Panc1 (cell line): Measurements from ENCODE around the gene COL28A1. TPM values are rescaled to one million over a fixed set of nuclear protein-coding genes. Genes with fewer than 3 reads are reported as not detected.

Experiments
- ATAC-seq: fragments of 200-7000 bp; cut with Tn5 transposase; 2 replicates; pipeline ENCODE4 v1.9.1; 2020; ENCODE audit warnings: mild to moderate bottlenecking, moderate library complexity
- BruUV-seq: library from RNA; stranded (reverse); fragments of 400-500 nt; replicated peaks from 2 replicates; lab custom pipeline; 2021; lab: Mats Ljungman, UMichigan
- CTCF ChIA-PET: fragments of 300-600 bp; sonication (Branson Sonifier 250); formaldehyde crosslinking; loops from one replicate; lab custom pipeline; 2022; ENCODE audit warnings: antibody characterized with exemption; lab: Charles Lee
- POLR2A ChIA-PET: fragments of 300-600 bp; sonication (Branson Sonifier 250); formaldehyde crosslinking; loops from one replicate; lab custom pipeline; 2022; ENCODE audit warnings: antibody characterized with exemption; lab: Charles Lee
- DNase-seq: peaks from one replicate; pipeline ENCODE4 v3.0.0-alpha.2; 2010; ENCODE audit warnings: low read depth, low spot score
- H3K27ac ChIP-seq: 2 replicates; pipeline ENCODE4 v1.5.1; 2011; ENCODE audit warnings: mild to moderate bottlenecking, low read length, inconsistent platforms
- H3K27me3 ChIP-seq: fragments of 200-500 bp; sonication (Bioruptor generic); 2 replicates; pipeline ENCODE4 v1.6.0; 2014; ENCODE audit warnings: low read length, inconsistent platforms; ENCODE audit not compliant: control insufficient read depth, insufficient read depth
- H3K36me3 ChIP-seq: fragments of 200-500 bp; sonication (Bioruptor generic); 2 replicates; pipeline ENCODE4 v1.5.1; 2014; ENCODE audit warnings: inconsistent platforms, mild to moderate bottlenecking, low read length, moderate library complexity; ENCODE audit not compliant: control insufficient read depth, insufficient read depth
- H3K4me1 ChIP-seq: 2 replicates; pipeline ENCODE4 v1.5.1; 2011; ENCODE audit warnings: inconsistent platforms, mild to moderate bottlenecking, low read length, moderate library complexity; ENCODE audit not compliant: control insufficient read depth, insufficient read depth
- H3K4me3 ChIP-seq, 2 experiments: 2 replicates each; pipeline ENCODE4 v1.5.1; 2011 to 2012; ENCODE audit warnings: low read depth in 2 of 2, low read length in 2 of 2, mild to moderate bottlenecking in 2 of 2, inconsistent platforms in 1 of 2, moderate library complexity in 1 of 2
- H3K9me3 ChIP-seq: fragments of 200-500 bp; sonication (Bioruptor generic); 2 replicates; pipeline ENCODE4 v1.5.1; 2014; ENCODE audit warnings: low read depth, mild to moderate bottlenecking, inconsistent platforms, low read length, moderate library complexity; ENCODE audit not compliant: control insufficient read depth, insufficient read depth
- POLR2AphosphoS5 ChIP-seq: IDR thresholded peaks from 2 replicates; pipeline ENCODE4 v1.6.1; 2012; ENCODE audit warnings: mild to moderate bottlenecking, low read depth, low read length, moderate library complexity
- SIN3A ChIP-seq: IDR thresholded peaks from 2 replicates; pipeline ENCODE4 v1.6.1; 2012; ENCODE audit warnings: low read depth, mild to moderate bottlenecking, low read length, moderate library complexity, borderline replicate concordance; ENCODE audit not compliant: insufficient read depth
- TCF7L2 ChIP-seq: IDR thresholded peaks from 2 replicates; pipeline ENCODE4 v1.6.1; 2011; ENCODE audit warnings: mild to moderate bottlenecking, low read depth, low read length, inconsistent platforms
- in situ Hi-C: cut with HindIII; loops from 2 replicates; pipeline ENCODE4 v1.10.0; 2016; ENCODE audit warnings: low sequenced_read_pairs, low pct_unique_long_range_greater_than_20kb
- intact Hi-C: fragments of 100-400 bp; cut with micrococcal nuclease; formaldehyde crosslinking; loops from one replicate; pipeline ENCODE4 v1.10.0; 2022; ENCODE audit not compliant: unreplicated experiment
- total RNA-seq: library from RNA; stranded (reverse); gene quantifications from one replicate; pipeline ENCODE4 v1.2.1, GENCODE V29; 2021; ENCODE audit not compliant: unreplicated experiment
- TF ChIP-seq, protein P1 (sequence below), 2 experiments: IDR thresholded peaks; 2 replicates each; pipeline ENCODE4 v1.6.1; 2011 to 2012; ENCODE audit warnings: low read depth in 2 of 2, control low read depth in 1 of 2, low read length in 1 of 2, mild to moderate bottlenecking in 1 of 2, moderate library complexity in 1 of 2; ENCODE audit not compliant: insufficient read depth in 1 of 2
- TF ChIP-seq, protein P2 (sequence below): fragments of 450-650 bp; IDR thresholded peaks from 2 replicates; pipeline ENCODE4 v1.5.1; 2017; ENCODE audit warnings: mild to moderate bottlenecking

The COL28A1 gene
- total RNA-seq, 1 experiment from 2014 or later = not detected

DNA sequence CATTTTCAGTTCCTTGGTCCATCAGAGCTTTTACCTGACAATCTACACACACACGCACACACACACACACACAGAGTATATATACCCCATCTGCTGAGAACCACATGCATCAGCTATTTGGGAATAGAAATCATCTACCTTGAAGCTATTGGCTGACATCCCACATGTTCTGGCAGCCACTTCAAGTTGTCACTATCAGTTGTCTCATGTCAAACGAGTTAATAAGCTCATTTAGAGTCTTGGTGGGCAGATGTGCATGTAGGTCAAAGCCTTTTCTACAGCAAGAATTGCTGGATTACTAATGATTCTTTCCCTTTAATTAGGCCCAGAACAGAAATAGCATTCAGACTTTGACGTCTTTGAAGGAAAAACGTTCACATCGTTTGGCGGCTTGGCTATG lies 36.8 kb downstream of the COL28A1 start:
- Histone ChIP-seq H3K27me3 (0 out of 2 replicates have a peak, but pooled peaks cover 3% of the 10 kb centered on the region), H3K27ac (no peak overlapping the region), H3K9me3 (no peaks in the 10 kb centered on the region), H3K36me3 (no peaks in the 10 kb centered on the region), H3K4me3 (no peak overlapping the region), H3K4me1 (no peaks in the 10 kb centered on the region)
- POLR2A ChIA-PET = no interaction called here
- CTCF ChIA-PET = no interaction called here
- TF ChIP-seq TCF7L2 (no peak), SIN3A (no peak), POLR2AphosphoS5 (no peak)
- TF ChIP-seq, protein P1, sequence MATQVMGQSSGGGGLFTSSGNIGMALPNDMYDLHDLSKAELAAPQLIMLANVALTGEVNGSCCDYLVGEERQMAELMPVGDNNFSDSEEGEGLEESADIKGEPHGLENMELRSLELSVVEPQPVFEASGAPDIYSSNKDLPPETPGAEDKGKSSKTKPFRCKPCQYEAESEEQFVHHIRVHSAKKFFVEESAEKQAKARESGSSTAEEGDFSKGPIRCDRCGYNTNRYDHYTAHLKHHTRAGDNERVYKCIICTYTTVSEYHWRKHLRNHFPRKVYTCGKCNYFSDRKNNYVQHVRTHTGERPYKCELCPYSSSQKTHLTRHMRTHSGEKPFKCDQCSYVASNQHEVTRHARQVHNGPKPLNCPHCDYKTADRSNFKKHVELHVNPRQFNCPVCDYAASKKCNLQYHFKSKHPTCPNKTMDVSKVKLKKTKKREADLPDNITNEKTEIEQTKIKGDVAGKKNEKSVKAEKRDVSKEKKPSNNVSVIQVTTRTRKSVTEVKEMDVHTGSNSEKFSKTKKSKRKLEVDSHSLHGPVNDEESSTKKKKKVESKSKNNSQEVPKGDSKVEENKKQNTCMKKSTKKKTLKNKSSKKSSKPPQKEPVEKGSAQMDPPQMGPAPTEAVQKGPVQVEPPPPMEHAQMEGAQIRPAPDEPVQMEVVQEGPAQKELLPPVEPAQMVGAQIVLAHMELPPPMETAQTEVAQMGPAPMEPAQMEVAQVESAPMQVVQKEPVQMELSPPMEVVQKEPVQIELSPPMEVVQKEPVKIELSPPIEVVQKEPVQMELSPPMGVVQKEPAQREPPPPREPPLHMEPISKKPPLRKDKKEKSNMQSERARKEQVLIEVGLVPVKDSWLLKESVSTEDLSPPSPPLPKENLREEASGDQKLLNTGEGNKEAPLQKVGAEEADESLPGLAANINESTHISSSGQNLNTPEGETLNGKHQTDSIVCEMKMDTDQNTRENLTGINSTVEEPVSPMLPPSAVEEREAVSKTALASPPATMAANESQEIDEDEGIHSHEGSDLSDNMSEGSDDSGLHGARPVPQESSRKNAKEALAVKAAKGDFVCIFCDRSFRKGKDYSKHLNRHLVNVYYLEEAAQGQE (IDR thresholded peaks at IDR 0.05; ENCODE audit: insufficient read depth in 1 of 2, low read depth in 2 of 2, low read length in 1 of 2) = no peak
- TF ChIP-seq, protein P2, sequence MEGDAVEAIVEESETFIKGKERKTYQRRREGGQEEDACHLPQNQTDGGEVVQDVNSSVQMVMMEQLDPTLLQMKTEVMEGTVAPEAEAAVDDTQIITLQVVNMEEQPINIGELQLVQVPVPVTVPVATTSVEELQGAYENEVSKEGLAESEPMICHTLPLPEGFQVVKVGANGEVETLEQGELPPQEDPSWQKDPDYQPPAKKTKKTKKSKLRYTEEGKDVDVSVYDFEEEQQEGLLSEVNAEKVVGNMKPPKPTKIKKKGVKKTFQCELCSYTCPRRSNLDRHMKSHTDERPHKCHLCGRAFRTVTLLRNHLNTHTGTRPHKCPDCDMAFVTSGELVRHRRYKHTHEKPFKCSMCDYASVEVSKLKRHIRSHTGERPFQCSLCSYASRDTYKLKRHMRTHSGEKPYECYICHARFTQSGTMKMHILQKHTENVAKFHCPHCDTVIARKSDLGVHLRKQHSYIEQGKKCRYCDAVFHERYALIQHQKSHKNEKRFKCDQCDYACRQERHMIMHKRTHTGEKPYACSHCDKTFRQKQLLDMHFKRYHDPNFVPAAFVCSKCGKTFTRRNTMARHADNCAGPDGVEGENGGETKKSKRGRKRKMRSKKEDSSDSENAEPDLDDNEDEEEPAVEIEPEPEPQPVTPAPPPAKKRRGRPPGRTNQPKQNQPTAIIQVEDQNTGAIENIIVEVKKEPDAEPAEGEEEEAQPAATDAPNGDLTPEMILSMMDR = no peak
- in situ Hi-C loops = no loop called here
- DNase-seq (no peak), ATAC-seq (no peak)
- BruUV-seq = no TSS peak
- intact Hi-C loops = no loop called here

DNA sequence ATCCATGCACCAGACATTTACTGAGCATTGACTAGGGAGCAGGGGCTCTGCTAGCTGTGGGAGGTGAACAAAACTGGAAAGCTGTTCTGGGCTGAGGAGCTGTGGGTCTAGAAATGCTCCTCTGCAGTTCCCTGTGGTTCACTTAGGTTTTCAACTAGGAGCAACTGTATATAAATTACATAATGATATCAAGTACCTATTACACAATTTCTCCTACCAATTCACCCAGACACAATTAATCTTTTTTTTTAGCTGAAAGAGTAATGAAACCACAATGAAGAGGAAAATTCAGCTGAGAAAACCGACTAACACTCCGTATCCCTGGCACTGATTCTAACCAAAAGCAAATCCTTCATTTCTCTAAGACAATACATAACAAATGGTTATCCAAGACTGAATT lies 39.4 kb downstream of the COL28A1 start:
- no TSS peak for BruUV-seq
- TF ChIP-seq POLR2AphosphoS5 (no peak), TCF7L2 (no peak), SIN3A (no peak)
- TF ChIP-seq, protein P1 (IDR thresholded peaks at IDR 0.05; ENCODE audit: insufficient read depth in 1 of 2, low read depth in 2 of 2, low read length in 1 of 2) = no peak
- TF ChIP-seq, protein P2 = no peak
- DNase-seq (no peak), ATAC-seq (no peak)
- Histone ChIP-seq H3K27ac (no peak overlapping the region), H3K9me3 (no peaks in the 10 kb centered on the region), H3K27me3 (0 out of 2 replicates have a peak, but pooled peaks cover 3% of the 10 kb centered on the region), H3K36me3 (no peaks in the 10 kb centered on the region), H3K4me3 (no peak overlapping the region), H3K4me1 (no peaks in the 10 kb centered on the region)
- POLR2A ChIA-PET = no interaction called here
- in situ Hi-C loops = no loop called here
- intact Hi-C loops = no loop called here
- CTCF ChIA-PET = no interaction called here
